NB4 (cell line): ENCODE measurements around the gene TMCO4.

Source experiments
- MYC ChIP-seq: IDR thresholded peaks from 2 replicates; pipeline ENCODE4 v1.6.1; 2011; ENCODE audit warnings: low read depth, low read length
- POLR2A ChIP-seq: IDR thresholded peaks from 2 replicates; pipeline ENCODE4 v1.6.1; 2011; ENCODE audit warnings: mild to moderate bottlenecking; ENCODE audit not compliant: insufficient read length; ENCODE audit errors: extremely low read depth
- TF ChIP-seq, protein P1 (sequence below): IDR thresholded peaks from one replicate; pipeline ENCODE4 v1.5.1; 2012; ENCODE audit warnings: low read depth, low read length

DNA sequence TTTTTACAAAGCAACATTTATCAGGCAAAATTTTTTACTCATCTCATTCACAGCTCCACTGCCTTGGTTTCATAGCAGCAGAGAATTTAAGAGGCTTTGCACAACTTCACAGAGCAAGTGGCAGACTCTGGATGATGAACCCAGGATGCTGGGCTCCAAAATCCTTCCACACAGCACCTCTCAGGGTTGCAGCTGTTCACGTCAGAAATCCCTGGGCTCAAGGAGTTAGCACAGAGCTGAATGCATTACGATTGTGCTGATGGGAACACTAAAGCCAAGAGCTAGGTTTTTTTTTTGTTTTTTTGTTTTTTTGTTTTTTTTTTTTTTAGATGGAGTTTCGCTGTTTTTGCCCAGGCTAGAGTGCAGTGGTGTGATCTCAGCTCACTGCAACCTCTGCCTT lies 137.4 kb downstream of the TMCO4 start:
- TF ChIP-seq, protein P1, sequence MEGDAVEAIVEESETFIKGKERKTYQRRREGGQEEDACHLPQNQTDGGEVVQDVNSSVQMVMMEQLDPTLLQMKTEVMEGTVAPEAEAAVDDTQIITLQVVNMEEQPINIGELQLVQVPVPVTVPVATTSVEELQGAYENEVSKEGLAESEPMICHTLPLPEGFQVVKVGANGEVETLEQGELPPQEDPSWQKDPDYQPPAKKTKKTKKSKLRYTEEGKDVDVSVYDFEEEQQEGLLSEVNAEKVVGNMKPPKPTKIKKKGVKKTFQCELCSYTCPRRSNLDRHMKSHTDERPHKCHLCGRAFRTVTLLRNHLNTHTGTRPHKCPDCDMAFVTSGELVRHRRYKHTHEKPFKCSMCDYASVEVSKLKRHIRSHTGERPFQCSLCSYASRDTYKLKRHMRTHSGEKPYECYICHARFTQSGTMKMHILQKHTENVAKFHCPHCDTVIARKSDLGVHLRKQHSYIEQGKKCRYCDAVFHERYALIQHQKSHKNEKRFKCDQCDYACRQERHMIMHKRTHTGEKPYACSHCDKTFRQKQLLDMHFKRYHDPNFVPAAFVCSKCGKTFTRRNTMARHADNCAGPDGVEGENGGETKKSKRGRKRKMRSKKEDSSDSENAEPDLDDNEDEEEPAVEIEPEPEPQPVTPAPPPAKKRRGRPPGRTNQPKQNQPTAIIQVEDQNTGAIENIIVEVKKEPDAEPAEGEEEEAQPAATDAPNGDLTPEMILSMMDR = no peak
- TF ChIP-seq POLR2A (no peak), MYC (no peak)
